Coronary artery (tissue), 2 donors: ENCODE data around the gene METTL8.
"Not testable (repeated sequence)": the region's sequence is repeated elsewhere in the genome, so short reads cannot be mapped to it uniquely, and the experiment has no call there.

ENCODE experiments used
- DNase-seq: peaks from one replicate; pipeline ENCODE4 v3.0.0-alpha.2; 2017; ENCODE audit warnings: low spot score
- H3K27ac ChIP-seq, 2 donors: fragments of 200-600 bp; sonication (generic); one replicate each; pipeline ENCODE4 v1.5.1; 2016 to 2019
- H3K4me3 ChIP-seq: fragments of 200-600 bp; sonication (generic); 2 replicates; pipeline ENCODE4 v1.5.1; 2016; ENCODE audit warnings: mild to moderate bottlenecking, moderate library complexity
- TF ChIP-seq, protein P1 (sequence below): fragments of 200-600 bp; sonication (generic); IDR thresholded peaks from one replicate; pipeline ENCODE4 v1.5.1; 2019; ENCODE audit warnings: antibody characterized with exemption

METTL8 gene

DNA sequence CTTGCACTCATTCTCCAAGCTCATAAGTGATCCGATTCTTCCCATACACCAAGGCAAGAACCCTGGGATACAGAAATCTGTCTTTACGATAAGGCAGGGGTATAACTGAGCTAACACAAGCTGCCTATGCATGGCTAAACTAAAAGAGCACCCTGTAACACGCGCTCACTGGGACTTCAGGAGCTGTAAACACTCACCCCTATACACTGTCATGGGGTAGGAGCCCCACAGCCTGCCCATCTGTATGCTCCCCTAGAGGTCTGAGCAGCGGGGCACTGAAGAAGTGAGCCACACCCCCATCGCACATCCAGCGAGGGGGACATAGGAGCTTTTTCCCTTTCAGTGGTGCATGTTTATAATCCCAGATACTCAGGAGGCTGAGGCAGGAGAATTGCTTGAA lies 46.7 kb downstream of the METTL8 start:
- no peak overlapping the region for H3K4me3 ChIP-seq
- no peak overlapping the region for H3K27ac ChIP-seq
- no peak for DNase-seq
- TF ChIP-seq, protein P1, sequence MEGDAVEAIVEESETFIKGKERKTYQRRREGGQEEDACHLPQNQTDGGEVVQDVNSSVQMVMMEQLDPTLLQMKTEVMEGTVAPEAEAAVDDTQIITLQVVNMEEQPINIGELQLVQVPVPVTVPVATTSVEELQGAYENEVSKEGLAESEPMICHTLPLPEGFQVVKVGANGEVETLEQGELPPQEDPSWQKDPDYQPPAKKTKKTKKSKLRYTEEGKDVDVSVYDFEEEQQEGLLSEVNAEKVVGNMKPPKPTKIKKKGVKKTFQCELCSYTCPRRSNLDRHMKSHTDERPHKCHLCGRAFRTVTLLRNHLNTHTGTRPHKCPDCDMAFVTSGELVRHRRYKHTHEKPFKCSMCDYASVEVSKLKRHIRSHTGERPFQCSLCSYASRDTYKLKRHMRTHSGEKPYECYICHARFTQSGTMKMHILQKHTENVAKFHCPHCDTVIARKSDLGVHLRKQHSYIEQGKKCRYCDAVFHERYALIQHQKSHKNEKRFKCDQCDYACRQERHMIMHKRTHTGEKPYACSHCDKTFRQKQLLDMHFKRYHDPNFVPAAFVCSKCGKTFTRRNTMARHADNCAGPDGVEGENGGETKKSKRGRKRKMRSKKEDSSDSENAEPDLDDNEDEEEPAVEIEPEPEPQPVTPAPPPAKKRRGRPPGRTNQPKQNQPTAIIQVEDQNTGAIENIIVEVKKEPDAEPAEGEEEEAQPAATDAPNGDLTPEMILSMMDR: no peak

DNA sequence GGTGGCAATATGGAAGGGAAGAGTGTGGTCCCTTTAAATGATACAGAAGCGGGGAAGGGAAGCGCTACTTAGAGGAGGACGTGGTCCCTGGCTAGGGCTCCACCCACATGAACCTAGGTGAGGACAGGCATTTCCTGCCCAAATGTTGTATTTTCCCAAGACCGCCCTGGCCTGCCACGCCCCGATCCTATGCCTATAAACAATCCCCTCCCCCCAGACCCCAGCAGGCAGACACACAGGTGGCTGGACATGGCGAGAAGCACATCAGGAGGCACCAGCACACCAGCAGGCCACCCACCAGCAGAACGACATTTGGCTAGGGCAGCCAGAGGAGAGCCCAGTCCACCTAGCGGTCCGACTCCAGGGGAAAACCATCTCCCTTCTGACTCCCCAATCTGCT lies 47.2 kb downstream of the METTL8 start:
- no peak overlapping the region for H3K4me3 ChIP-seq
- no peak overlapping the region for H3K27ac ChIP-seq
- TF ChIP-seq, protein P1: no peak
- no peak for DNase-seq

GRCh38 chr2:171383134-171383533 lies 50.7 kb downstream of the METTL8 start:
- DNase-seq: no peak

GRCh38 chr2:171382175-171382574 lies 51.6 kb downstream of the METTL8 start:
- H3K4me3 ChIP-seq, DNase-seq, H3K27ac ChIP-seq: not testable (repeated sequence)

More at GRCh38 chr2:171383134-171383533, 50.7 kb downstream of the METTL8 start:
- TF ChIP-seq, protein P1: no peak
- Histone ChIP-seq H3K4me3 (no peak overlapping the region), H3K27ac (no peak overlapping the region)

DNA sequence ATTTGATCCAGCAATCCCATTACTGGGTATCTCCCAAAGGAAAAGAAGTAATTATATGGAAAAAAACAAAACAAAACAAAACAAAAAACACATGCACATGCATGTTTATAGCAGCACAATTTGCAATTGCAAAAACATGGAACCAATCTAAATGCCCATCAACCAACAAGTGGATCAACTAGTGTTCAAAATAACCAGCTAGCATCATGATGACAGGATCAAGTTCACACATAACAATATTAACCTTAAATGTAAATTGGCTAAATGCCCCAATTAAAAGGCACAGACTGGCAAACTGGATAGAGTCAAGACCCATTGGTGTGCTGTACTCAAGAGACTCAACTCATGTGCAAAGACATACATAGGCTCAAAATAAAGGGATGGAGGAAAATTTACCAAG lies 55.9 kb downstream of the METTL8 start:
- not testable (repeated sequence) for H3K4me3 ChIP-seq, DNase-seq, H3K27ac ChIP-seq

DNA sequence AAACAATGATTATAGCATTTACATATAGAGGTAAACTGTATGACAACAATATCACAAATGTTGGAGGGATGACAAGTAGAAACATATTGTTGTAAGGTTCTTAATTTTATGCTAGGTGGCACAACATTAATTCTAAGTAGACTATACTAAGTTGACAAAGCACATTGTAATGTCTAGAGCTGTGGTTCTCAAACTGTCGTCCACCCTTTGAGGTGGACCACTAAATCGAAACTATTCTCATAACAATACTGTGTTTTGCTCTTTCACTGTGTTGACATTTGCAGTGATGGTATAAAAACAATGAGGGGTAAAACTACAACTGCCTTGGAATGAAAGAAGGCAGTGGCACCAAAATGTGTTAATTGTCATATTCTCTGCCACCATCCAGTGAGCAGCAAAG lies 66.1 kb downstream of the METTL8 start:
- DNase-seq: no peak
- TF ChIP-seq, protein P1: no peak
- no peak overlapping the region for H3K4me3 ChIP-seq
- no peak overlapping the region for H3K27ac ChIP-seq

DNA sequence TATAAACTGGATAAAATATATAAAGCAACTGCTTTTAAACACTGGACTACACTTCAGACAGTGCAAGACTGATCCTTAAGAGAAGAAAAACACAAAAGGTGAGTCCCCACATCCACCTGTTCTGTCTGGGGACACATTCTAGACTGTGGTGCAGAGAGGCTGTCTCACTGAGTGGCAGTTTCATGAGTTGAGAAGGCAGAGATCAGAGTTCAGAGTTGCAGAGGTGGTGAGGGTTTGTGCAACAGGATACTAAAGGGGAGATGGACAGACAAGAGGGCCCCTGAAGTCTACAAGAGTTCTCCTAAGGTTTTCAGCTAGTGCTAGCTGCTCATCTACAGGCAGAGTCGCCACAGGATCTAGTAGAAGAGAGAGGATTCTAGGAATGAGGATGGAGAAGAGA lies 68.0 kb downstream of the METTL8 start:
- TF ChIP-seq, protein P1: no peak
- Histone ChIP-seq H3K27ac (no peak overlapping the region), H3K4me3 (no peak overlapping the region)
- DNase-seq: no peak

DNA sequence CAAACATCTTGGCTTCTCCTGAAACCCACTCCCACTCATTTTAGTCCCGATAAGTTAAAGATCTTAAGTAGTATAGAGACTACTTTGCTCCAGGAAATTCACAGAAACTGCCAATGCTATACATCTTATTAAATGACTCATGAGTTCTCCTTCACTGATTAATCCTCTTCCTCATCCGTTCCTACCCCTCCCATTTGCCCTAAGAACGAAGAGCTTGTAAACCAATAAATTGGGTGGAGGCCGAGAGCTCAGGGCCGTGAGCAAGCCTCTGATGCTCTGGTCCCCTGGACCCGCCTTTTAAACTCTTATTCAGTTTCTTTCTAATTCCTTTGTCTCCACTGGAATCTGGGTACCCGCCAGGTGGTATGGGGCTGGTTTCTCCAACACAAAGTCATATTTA lies 68.6 kb downstream of the METTL8 start:
- TF ChIP-seq, protein P1: no peak
- H3K4me3 ChIP-seq: no peak overlapping the region
- DNase-seq: no peak
- H3K27ac ChIP-seq: no peak overlapping the region
